NCI-H2107 (cell line): ENCODE results near the gene RAP1B.

Experiments used
- DNase-seq: peaks from one replicate; lab custom pipeline; 2025; lab: John Stamatoyannopoulos, UW

RAP1B gene

GRCh38 chr12:68610370-68611093, at the start of gene RAP1B:
RAP1B (plus strand) TSS chr12:68610899; CDS start chr12:68648725, 37,826 bp downstream.
- peak; percentile 85 for DNase-seq

GRCh38 chr12:68561830-68562229, 48.9 kb upstream of the RAP1B start:
- no peak for DNase-seq

GRCh38 chr12:68564166-68564565, 46.5 kb upstream of the RAP1B start:
- no peak for DNase-seq

- DNase-seq, result no peak
These were observed 45.3 kb upstream of the RAP1B start for GRCh38 chr12:68565391-68565903.

- DNase-seq, result peak; percentile 81
These were observed 41.7 kb upstream of the RAP1B start for GRCh38 chr12:68568922-68569569.

- no peak for DNase-seq
These were observed 38.0 kb upstream of the RAP1B start for GRCh38 chr12:68572661-68573060.

GRCh38 chr12:68573406-68573805, 37.3 kb upstream of the RAP1B start:
- DNase-seq, result no peak

- no peak for DNase-seq
These were observed 32.8 kb upstream of the RAP1B start for GRCh38 chr12:68577949-68578348.

GRCh38 chr12:68578765-68579164, 31.9 kb upstream of the RAP1B start:
- DNase-seq, result no peak

GRCh38 chr12:68579254-68579653, 31.4 kb upstream of the RAP1B start:
- DNase-seq, result no peak

- no peak for DNase-seq
These were observed 29.8 kb upstream of the RAP1B start for GRCh38 chr12:68580911-68581310.

- no peak for DNase-seq
These were observed 28.8 kb upstream of the RAP1B start for GRCh38 chr12:68581926-68582325.

- DNase-seq, result no peak
These were observed 24.7 kb upstream of the RAP1B start for GRCh38 chr12:68585966-68586365.

GRCh38 chr12:68587448-68587873, 23.2 kb upstream of the RAP1B start:
- DNase-seq, result no peak

GRCh38 chr12:68589194-68589593, 21.5 kb upstream of the RAP1B start:
- DNase-seq, result no peak

GRCh38 chr12:68591734-68592418, 18.8 kb upstream of the RAP1B start:
- peak; percentile 18 for DNase-seq

GRCh38 chr12:68595241-68595640, 15.5 kb upstream of the RAP1B start:
- DNase-seq, result no peak

GRCh38 chr12:68601767-68602166, 8.9 kb upstream of the RAP1B start:
- DNase-seq, result no peak

- no peak for DNase-seq
These were observed 8.0 kb upstream of the RAP1B start for GRCh38 chr12:68602720-68603119.

- DNase-seq, result no peak
These were observed 2.5 kb upstream of the RAP1B start for GRCh38 chr12:68608191-68608590.

GRCh38 chr12:68609998-68610369, 715 bp upstream of the RAP1B start:
- no peak for DNase-seq

GRCh38 chr12:68611094-68611805, 551 bp downstream of the RAP1B start:
- peak; percentile 36 for DNase-seq
